WTC11 (cell line): ENCODE results near the gene RRAGD. TPM values are rescaled to one million over a fixed set of nuclear protein-coding genes. Genes with fewer than 3 reads are reported as not detected.

Experiments used
- E2F1 ChIP-seq: sonication (generic); formaldehyde crosslinking; IDR thresholded peaks from 2 replicates; pipeline ENCODE4 v1.8.0; 2022; ENCODE audit warnings: mild to moderate bottlenecking, missing genetic modification reagents
- ERG ChIP-seq: fragments of 250-450 bp; sonication (Bioruptor Pico); IDR thresholded peaks from 2 replicates; pipeline ENCODE4 v1.8.0; 2021; ENCODE audit warnings: mild to moderate bottlenecking
- JAZF1 ChIP-seq: fragments of 250-450 bp; sonication (Bioruptor Pico); IDR thresholded peaks from 2 replicates; pipeline ENCODE4 v1.9.0; 2021; ENCODE audit warnings: moderate library complexity, mild to moderate bottlenecking, inconsistent platforms
- NFATC4 ChIP-seq: fragments of 250-450 bp; sonication (Bioruptor Pico); IDR thresholded peaks from 2 replicates; pipeline ENCODE4 v1.9.0; 2021; ENCODE audit warnings: mild to moderate bottlenecking
- OVOL2 ChIP-seq: fragments of 250-450 bp; sonication (Bioruptor Pico); IDR thresholded peaks from 2 replicates; pipeline ENCODE4 v1.9.0; 2021; ENCODE audit warnings: mild to moderate bottlenecking, borderline replicate concordance
- PRRX2 ChIP-seq: fragments of 250-450 bp; sonication (Bioruptor Pico); IDR thresholded peaks from 2 replicates; pipeline ENCODE4 v1.8.0; 2021; ENCODE audit warnings: mild to moderate bottlenecking
- SMAD3 ChIP-seq: sonication (generic); formaldehyde crosslinking; IDR thresholded peaks from 2 replicates; pipeline ENCODE4 v1.8.0; 2022; ENCODE audit warnings: missing genetic modification reagents, mild to moderate bottlenecking, borderline replicate concordance
- USF2 ChIP-seq: sonication (generic); formaldehyde crosslinking; IDR thresholded peaks from 2 replicates; pipeline ENCODE4 v1.8.1; 2023; ENCODE audit warnings: mild to moderate bottlenecking, missing genetic modification reagents, moderate library complexity
- ZNF219 ChIP-seq: sonication (generic); formaldehyde crosslinking; IDR thresholded peaks from 2 replicates; pipeline ENCODE4 v1.8.0; 2023; ENCODE audit warnings: missing genetic modification reagents, mild to moderate bottlenecking, borderline replicate concordance
- ZNF423 ChIP-seq: fragments of 250-450 bp; sonication (Bioruptor Pico); IDR thresholded peaks from 2 replicates; pipeline ENCODE4 v2.1.2; 2022; ENCODE audit warnings: mild to moderate bottlenecking, moderate library complexity
- ZNF671 ChIP-seq: fragments of 250-450 bp; sonication (Bioruptor Pico); IDR thresholded peaks from 2 replicates; pipeline ENCODE4 v1.8.0; 2021; ENCODE audit warnings: mild to moderate bottlenecking
- ZSCAN18 ChIP-seq: fragments of 250-450 bp; sonication (Bioruptor Pico); IDR thresholded peaks from 2 replicates; pipeline ENCODE4 v2.1.2; 2022; ENCODE audit warnings: mild to moderate bottlenecking, moderate library complexity
- total RNA-seq: library from RNA; stranded (reverse); gene quantifications from 3 replicates; pipeline ENCODE4 v1.2.3, GENCODE V29; 2021
- TF ChIP-seq, protein P1 (sequence below): sonication (generic); formaldehyde crosslinking; IDR thresholded peaks from 2 replicates; pipeline ENCODE4 v1.8.0; 2023; ENCODE audit warnings: missing genetic modification reagents, mild to moderate bottlenecking, borderline replicate concordance
- TF ChIP-seq, protein P2 (sequence below): sonication (generic); formaldehyde crosslinking; IDR thresholded peaks from 2 replicates; pipeline ENCODE4 v1.8.0; 2022; ENCODE audit warnings: mild to moderate bottlenecking, missing genetic modification reagents
- TF ChIP-seq, protein P3 (sequence below): sonication (generic); formaldehyde crosslinking; IDR thresholded peaks from 2 replicates; pipeline ENCODE4 v1.8.0; 2022; ENCODE audit warnings: mild to moderate bottlenecking, missing genetic modification reagents
- TF ChIP-seq, protein P4 (sequence below): sonication (generic); formaldehyde crosslinking; IDR thresholded peaks from 2 replicates; pipeline ENCODE4 v1.8.1; 2022; ENCODE audit warnings: mild to moderate bottlenecking, moderate library complexity, missing genetic modification reagents
- TF ChIP-seq, protein P5 (sequence below): sonication (generic); formaldehyde crosslinking; IDR thresholded peaks from 2 replicates; pipeline ENCODE4 v1.8.1; 2022; ENCODE audit warnings: low read depth, missing genetic modification reagents, borderline replicate concordance
- TF ChIP-seq, protein P6 (sequence below): sonication (generic); formaldehyde crosslinking; IDR thresholded peaks from 2 replicates; pipeline ENCODE4 v1.8.1; 2023; ENCODE audit warnings: mild to moderate bottlenecking, moderate library complexity, missing genetic modification reagents

The RRAGD gene
- total RNA-seq, 1 experiment from 2014 or later, result 25.4 TPM

- TF ChIP-seq, protein P1, sequence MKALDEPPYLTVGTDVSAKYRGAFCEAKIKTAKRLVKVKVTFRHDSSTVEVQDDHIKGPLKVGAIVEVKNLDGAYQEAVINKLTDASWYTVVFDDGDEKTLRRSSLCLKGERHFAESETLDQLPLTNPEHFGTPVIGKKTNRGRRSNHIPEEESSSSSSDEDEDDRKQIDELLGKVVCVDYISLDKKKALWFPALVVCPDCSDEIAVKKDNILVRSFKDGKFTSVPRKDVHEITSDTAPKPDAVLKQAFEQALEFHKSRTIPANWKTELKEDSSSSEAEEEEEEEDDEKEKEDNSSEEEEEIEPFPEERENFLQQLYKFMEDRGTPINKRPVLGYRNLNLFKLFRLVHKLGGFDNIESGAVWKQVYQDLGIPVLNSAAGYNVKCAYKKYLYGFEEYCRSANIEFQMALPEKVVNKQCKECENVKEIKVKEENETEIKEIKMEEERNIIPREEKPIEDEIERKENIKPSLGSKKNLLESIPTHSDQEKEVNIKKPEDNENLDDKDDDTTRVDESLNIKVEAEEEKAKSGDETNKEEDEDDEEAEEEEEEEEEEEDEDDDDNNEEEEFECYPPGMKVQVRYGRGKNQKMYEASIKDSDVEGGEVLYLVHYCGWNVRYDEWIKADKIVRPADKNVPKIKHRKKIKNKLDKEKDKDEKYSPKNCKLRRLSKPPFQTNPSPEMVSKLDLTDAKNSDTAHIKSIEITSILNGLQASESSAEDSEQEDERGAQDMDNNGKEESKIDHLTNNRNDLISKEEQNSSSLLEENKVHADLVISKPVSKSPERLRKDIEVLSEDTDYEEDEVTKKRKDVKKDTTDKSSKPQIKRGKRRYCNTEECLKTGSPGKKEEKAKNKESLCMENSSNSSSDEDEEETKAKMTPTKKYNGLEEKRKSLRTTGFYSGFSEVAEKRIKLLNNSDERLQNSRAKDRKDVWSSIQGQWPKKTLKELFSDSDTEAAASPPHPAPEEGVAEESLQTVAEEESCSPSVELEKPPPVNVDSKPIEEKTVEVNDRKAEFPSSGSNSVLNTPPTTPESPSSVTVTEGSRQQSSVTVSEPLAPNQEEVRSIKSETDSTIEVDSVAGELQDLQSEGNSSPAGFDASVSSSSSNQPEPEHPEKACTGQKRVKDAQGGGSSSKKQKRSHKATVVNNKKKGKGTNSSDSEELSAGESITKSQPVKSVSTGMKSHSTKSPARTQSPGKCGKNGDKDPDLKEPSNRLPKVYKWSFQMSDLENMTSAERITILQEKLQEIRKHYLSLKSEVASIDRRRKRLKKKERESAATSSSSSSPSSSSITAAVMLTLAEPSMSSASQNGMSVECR (CRISPR knock-in tag), result no peak
- no peak for TF ChIP-seq ZNF671 (CRISPR knock-in tag)
- peak; percentile 79 for TF ChIP-seq USF2 (CRISPR knock-in tag)
- TF ChIP-seq, protein P2, sequence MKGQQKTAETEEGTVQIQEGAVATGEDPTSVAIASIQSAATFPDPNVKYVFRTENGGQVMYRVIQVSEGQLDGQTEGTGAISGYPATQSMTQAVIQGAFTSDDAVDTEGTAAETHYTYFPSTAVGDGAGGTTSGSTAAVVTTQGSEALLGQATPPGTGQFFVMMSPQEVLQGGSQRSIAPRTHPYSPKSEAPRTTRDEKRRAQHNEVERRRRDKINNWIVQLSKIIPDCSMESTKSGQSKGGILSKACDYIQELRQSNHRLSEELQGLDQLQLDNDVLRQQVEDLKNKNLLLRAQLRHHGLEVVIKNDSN (CRISPR knock-in tag), result peak; percentile 67; the same call in 1 of the 2 replicates
- TF ChIP-seq SMAD3 (CRISPR knock-in tag), result no peak
- TF ChIP-seq, protein P3, sequence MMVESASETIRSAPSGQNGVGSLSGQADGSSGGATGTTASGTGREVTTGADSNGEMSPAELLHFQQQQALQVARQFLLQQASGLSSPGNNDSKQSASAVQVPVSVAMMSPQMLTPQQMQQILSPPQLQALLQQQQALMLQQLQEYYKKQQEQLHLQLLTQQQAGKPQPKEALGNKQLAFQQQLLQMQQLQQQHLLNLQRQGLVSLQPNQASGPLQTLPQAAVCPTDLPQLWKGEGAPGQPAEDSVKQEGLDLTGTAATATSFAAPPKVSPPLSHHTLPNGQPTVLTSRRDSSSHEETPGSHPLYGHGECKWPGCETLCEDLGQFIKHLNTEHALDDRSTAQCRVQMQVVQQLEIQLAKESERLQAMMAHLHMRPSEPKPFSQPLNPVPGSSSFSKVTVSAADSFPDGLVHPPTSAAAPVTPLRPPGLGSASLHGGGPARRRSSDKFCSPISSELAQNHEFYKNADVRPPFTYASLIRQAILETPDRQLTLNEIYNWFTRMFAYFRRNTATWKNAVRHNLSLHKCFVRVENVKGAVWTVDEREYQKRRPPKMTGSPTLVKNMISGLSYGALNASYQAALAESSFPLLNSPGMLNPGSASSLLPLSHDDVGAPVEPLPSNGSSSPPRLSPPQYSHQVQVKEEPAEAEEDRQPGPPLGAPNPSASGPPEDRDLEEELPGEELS, result no peak
- TF ChIP-seq JAZF1, result no peak
- TF ChIP-seq ZNF219 (CRISPR knock-in tag), result 0 out of 2 replicates have a peak, but pooled peaks have one; percentile 29
- no peak for TF ChIP-seq ZNF423 (CRISPR knock-in tag)
- no peak for TF ChIP-seq E2F1 (CRISPR knock-in tag)
- no peak for TF ChIP-seq OVOL2 (CRISPR knock-in tag)
- TF ChIP-seq, protein P4, sequence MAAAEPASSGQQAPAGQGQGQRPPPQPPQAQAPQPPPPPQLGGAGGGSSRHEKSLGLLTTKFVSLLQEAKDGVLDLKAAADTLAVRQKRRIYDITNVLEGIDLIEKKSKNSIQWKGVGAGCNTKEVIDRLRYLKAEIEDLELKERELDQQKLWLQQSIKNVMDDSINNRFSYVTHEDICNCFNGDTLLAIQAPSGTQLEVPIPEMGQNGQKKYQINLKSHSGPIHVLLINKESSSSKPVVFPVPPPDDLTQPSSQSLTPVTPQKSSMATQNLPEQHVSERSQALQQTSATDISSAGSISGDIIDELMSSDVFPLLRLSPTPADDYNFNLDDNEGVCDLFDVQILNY (CRISPR knock-in tag), result no peak
- TF ChIP-seq, protein P5, sequence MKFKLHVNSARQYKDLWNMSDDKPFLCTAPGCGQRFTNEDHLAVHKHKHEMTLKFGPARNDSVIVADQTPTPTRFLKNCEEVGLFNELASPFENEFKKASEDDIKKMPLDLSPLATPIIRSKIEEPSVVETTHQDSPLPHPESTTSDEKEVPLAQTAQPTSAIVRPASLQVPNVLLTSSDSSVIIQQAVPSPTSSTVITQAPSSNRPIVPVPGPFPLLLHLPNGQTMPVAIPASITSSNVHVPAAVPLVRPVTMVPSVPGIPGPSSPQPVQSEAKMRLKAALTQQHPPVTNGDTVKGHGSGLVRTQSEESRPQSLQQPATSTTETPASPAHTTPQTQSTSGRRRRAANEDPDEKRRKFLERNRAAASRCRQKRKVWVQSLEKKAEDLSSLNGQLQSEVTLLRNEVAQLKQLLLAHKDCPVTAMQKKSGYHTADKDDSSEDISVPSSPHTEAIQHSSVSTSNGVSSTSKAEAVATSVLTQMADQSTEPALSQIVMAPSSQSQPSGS (CRISPR knock-in tag), result no peak
- TF ChIP-seq ZSCAN18, result no peak
- TF ChIP-seq, protein P6, sequence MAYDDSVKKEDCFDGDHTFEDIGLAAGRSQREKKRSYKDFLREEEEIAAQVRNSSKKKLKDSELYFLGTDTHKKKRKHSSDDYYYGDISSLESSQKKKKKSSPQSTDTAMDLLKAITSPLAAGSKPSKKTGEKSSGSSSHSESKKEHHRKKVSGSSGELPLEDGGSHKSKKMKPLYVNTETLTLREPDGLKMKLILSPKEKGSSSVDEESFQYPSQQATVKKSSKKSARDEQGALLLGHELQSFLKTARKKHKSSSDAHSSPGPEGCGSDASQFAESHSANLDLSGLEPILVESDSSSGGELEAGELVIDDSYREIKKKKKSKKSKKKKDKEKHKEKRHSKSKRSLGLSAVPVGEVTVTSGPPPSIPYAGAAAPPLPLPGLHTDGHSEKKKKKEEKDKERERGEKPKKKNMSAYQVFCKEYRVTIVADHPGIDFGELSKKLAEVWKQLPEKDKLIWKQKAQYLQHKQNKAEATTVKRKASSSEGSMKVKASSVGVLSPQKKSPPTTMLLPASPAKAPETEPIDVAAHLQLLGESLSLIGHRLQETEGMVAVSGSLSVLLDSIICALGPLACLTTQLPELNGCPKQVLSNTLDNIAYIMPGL (CRISPR knock-in tag), result peak; percentile 15; the same call in 1 of the 2 replicates
- no peak for TF ChIP-seq NFATC4 (CRISPR knock-in tag)
- no peak for TF ChIP-seq PRRX2
- TF ChIP-seq ERG, result no peak
Measured at GRCh38 chr6:89412071-89413005, at the start of gene RRAGD (continued).
